Stomach smooth muscle (tissue), 2 donors: ENCODE measurements around the gene PRICKLE2.
A peak's percentile ranks its signal among the peaks of the same experiment; 100 is the strongest.

ENCODE experiments used
- H3K27ac ChIP-seq: one replicate; pipeline ENCODE4 v1.7.0; 2013; ENCODE audit warnings: mild to moderate bottlenecking, low read length, inconsistent platforms
- H3K27me3 ChIP-seq, 2 donors: one replicate each; pipeline ENCODE4 v1.7.0; 2013; ENCODE audit warnings: low read length in 2 of 2; ENCODE audit not compliant: insufficient read depth in 2 of 2, control insufficient read depth in 1 of 2
- H3K36me3 ChIP-seq, 2 donors: one replicate each; pipeline ENCODE4 v1.7.0; 2013; ENCODE audit warnings: low read length in 2 of 2; ENCODE audit not compliant: control insufficient read depth in 2 of 2, insufficient read depth in 2 of 2
- H3K4me1 ChIP-seq: one replicate; pipeline ENCODE4 v1.7.0; 2013; ENCODE audit warnings: low read length; ENCODE audit not compliant: control insufficient read depth, insufficient read depth
- H3K4me3 ChIP-seq, 2 donors: one replicate each; pipeline ENCODE4 v1.7.0; 2013; ENCODE audit warnings: low read length in 2 of 2
- H3K9ac ChIP-seq, 2 donors: one replicate each; pipeline ENCODE4 v1.7.0; 2013; ENCODE audit warnings: low read length in 2 of 2, mild to moderate bottlenecking in 1 of 2
- H3K9me3 ChIP-seq, 2 donors: one replicate each; pipeline ENCODE4 v1.7.0; 2013; ENCODE audit warnings: low read length in 2 of 2; ENCODE audit not compliant: control insufficient read depth in 2 of 2
- donor health status: healthy.
- donor health status: Pancreatic carcinoma.

PRICKLE2 gene

GRCh38 chr3:64234571-64234970 lies 9.3 kb upstream of the PRICKLE2 start:
- Histone ChIP-seq H3K9ac (no peak overlapping the region), H3K4me1 (peaks cover 22% of the 10 kb centered on the region), H3K27ac (no peak overlapping the region), H3K4me3 (no peak overlapping the region), H3K27me3 (no peaks in the 10 kb centered on the region), H3K9me3 (peaks cover 0 to 5% of the 10 kb centered on the region in 2 donors), H3K36me3 (peaks cover 9 to 17% of the 10 kb centered on the region in 2 donors)

DNA sequence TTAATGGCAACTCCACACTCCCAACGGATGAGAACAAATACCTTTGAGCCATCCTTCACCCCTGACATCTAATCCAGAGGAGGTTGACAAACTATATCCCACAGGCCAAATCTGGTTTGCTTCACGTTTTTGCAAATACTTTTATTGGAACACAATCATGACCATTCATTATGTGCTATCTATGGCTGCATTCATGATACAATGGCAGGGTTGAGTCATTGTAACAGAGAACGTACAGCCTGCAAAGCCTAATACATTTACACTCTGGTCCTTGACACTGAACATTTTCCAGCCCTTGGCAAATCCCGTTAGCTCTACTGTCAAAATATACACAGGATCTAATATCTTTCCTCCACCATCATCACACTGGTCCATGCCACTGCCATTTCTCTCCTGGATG lies 7.6 kb upstream of the PRICKLE2 start:
- H3K4me3 ChIP-seq = no peak overlapping the region
- no peak overlapping the region for H3K9ac ChIP-seq
- peaks cover 0 to 5% of the 10 kb centered on the region in 2 donors for H3K9me3 ChIP-seq
- H3K27me3 ChIP-seq = no peaks in the 10 kb centered on the region
- H3K36me3 ChIP-seq = peaks cover 9 to 14% of the 10 kb centered on the region in 2 donors
- H3K4me1 ChIP-seq = peaks cover 13% of the 10 kb centered on the region
- no peak overlapping the region for H3K27ac ChIP-seq

- Histone ChIP-seq H3K4me3 (no peak overlapping the region), H3K36me3 (peaks cover 0 to 2% of the 10 kb centered on the region in 2 donors), H3K27ac (no peak overlapping the region), H3K9ac (no peak overlapping the region), H3K4me1 (peaks cover 27% of the 10 kb centered on the region), H3K27me3 (no peaks in the 10 kb centered on the region), H3K9me3 (no peaks in the 10 kb centered on the region)
Measured at GRCh38 chr3:64229903-64230302, 4.6 kb upstream of the PRICKLE2 start.

DNA sequence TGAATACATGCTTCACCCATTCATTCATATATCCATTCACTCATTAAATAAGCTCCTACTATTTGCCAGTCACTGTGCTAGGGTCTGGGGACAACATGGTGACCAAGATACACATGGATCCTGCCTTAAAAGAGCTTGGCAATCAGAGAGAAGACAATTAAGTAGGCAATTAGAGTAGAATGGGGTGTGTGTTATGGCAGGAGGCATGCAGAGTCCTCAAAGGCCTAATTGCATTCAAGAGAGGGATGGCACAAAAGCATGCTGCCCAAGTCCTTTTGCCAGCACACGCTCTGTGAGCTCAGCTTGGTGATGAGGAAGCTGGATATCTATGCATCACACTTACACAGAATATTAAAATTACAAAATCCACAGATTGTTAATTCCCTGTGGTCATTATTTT lies 2.8 kb upstream of the PRICKLE2 start:
- Histone ChIP-seq H3K9me3 (no peaks in the 10 kb centered on the region), H3K27me3 (no peaks in the 10 kb centered on the region), H3K36me3 (no peaks in the 10 kb centered on the region), H3K9ac (no peak overlapping the region), H3K4me1 (peaks cover 42% of the 10 kb centered on the region), H3K27ac (no peak overlapping the region), H3K4me3 (no peak overlapping the region)

DNA sequence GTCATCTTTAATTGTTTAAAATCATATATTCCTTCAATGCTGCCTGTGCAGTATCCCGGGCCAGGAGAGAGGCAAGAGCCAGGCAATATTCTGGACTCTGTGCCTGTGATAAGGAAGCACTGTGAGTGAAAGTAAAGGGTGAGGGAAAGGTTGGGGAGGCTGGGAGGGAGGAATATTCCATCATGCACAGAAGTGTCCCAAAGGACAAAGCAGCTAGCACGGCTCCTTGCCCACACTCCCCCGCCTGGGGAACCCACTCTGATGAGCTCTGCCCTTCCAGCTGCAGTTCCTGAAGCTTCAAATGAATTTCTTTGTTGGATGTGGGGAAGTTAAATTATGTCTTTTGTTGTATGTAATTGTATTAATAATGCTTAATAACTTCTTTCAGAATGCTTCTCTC lies 1.5 kb upstream of the PRICKLE2 start:
- peak overlapping the region; percentile 7 for H3K27ac ChIP-seq
- H3K27me3 ChIP-seq = no peaks in the 10 kb centered on the region
- H3K4me1 ChIP-seq = peaks cover 51% of the 10 kb centered on the region
- no peaks in the 10 kb centered on the region for H3K9me3 ChIP-seq
- H3K4me3 ChIP-seq = no peak overlapping the region
- no peaks in the 10 kb centered on the region for H3K36me3 ChIP-seq
- no peak overlapping the region for H3K9ac ChIP-seq

GRCh38 chr3:64225695-64226499 lies 631 bp upstream of the PRICKLE2 start:
- H3K27ac ChIP-seq = peak overlapping the region; percentile 89

DNA sequence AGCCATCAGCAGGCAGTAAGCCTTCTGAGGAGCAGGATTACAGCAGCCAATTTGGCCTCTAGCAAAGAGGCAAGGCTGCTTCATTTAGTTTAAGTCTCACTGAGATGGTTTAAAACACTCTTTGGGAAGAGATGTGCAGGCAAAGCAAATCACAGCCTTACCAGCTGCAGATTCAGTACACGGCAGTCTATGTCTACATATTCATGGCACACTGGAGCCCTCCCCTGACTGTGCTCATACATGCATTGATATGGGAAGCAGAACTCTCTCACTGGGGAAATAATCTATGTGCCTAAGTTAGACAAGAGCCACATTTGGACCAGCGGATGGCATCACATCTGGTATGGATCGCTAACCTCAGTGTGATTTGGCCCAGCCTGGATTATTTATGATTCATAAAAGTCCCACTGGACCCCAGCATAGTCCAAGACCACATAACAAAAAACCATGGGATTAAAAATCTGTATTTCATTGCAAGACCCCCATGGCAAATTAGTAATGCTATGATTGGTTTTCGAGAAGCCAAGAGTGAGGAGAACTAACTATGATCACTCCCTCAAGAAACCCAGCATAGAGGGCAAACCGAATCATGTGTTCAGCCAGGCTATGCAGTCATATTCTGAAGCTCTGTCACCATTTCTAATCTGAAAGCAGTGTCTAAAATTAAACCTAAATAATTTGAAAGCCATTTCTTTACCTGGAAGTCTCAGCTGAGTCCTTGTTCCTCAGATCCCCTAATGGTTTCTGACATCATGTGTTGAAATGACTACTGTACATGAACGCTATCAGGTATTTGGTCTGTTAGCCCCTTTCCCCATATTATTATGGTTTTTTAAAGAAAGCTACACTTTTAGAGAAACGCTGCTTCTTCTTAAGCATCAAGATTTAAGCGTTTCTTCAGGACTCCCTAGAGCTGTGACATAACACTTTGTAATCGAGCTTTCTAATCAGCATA lies 1.2 kb downstream of the PRICKLE2 start:
- H3K27me3 ChIP-seq = no peaks in the 10 kb centered on the region
- no peaks in the 10 kb centered on the region for H3K36me3 ChIP-seq
- peaks cover 71% of the 10 kb centered on the region for H3K4me1 ChIP-seq
- peak overlapping the region; percentile 50 to 73 for H3K9ac ChIP-seq
- peak overlapping the region; percentile 89 for H3K27ac ChIP-seq
- H3K9me3 ChIP-seq = no peaks in the 10 kb centered on the region
- peak overlapping the region; percentile 36 to 73 for H3K4me3 ChIP-seq

More at GRCh38 chr3:64225695-64226499, 631 bp upstream of the PRICKLE2 start:
- Histone ChIP-seq H3K27me3 (no peaks in the 10 kb centered on the region), H3K9ac (peak overlapping the region; percentile 36 to 73), H3K4me3 (peak overlapping the region; percentile 36 to 73), H3K9me3 (no peaks in the 10 kb centered on the region), H3K4me1 (peaks cover 58% of the 10 kb centered on the region), H3K36me3 (no peaks in the 10 kb centered on the region)

DNA sequence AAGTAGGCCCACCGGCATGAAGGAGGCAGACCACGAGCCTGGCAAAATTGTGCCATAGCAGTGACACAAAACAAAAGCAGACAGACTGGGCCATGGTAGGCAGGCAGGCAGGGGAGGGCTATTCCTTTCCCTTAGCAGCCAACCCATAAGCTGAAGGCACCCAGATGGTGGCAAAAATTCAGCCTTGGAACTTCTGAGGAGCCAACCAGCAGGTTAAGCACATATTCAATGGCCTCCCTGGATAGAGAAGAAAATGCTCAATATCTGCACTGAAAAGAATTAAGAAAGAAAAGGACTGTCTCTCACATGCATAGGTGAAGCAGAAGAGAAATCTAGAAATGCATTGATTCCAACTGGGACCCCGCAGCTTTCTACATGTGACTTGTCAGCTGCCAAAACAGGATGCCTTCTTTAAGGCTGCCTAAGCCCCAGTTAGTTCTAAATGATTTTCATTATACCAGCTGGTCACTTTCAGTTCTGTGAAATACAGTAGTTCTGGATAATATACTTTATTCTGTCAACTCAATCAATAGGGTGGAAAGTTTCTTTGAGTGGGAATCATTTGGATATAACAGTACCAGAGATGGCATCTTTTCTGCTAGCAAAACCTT lies 2.7 kb downstream of the PRICKLE2 start:
- H3K9ac ChIP-seq = no peak overlapping the region
- peaks cover 81% of the 10 kb centered on the region for H3K4me1 ChIP-seq
- peak overlapping the region in 1 of 2 donors; percentile 15 for H3K4me3 ChIP-seq
- no peaks in the 10 kb centered on the region for H3K27me3 ChIP-seq
- peak overlapping the region; percentile 82 for H3K27ac ChIP-seq
- H3K9me3 ChIP-seq = no peaks in the 10 kb centered on the region
- H3K36me3 ChIP-seq = no peaks in the 10 kb centered on the region

DNA sequence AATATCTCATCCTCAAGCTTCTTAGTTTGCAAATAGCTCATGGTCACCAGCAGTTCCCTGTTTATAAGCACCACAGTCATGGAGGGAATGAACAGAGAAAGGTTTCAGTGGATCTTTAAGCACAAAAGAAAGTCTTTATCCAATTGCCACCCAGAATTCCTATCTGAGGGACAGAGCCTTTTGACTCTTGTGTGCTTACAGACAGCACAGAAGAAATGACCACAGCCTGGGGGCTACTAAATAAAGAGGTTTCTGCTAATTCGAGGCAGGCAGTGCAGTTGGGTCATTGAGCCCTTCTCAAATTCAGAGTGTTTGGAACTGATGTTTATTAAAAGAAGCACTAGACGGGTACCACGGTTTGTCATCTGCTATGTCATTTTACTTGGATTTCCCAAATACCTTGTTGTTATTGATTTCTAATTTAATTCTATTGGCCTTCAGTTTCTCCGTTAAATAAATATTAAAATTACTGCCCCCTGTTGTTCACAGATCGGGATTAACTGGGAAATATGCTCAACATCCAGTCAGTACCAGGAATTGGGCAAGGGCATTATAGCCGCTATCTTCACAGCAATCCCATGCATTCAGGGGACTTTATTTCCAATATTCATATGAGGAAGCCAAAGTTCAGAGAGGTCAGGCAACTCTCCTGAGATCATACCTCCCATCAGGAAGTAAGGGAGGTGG lies 3.6 kb downstream of the PRICKLE2 start:
- peaks cover 81% of the 10 kb centered on the region for H3K4me1 ChIP-seq
- H3K4me3 ChIP-seq = peak overlapping the region; percentile 16 to 24
- peak overlapping the region; percentile 82 for H3K27ac ChIP-seq
- H3K36me3 ChIP-seq = no peaks in the 10 kb centered on the region
- H3K9ac ChIP-seq = no peak overlapping the region
- no peaks in the 10 kb centered on the region for H3K9me3 ChIP-seq
- H3K27me3 ChIP-seq = no peaks in the 10 kb centered on the region
